Endothelial cell of umbilical vein (primary cell): ENCODE data around the gene GULP1. TPM values are rescaled to one million over a fixed set of nuclear protein-coding genes. Genes with fewer than 3 reads are reported as not detected.

Experiments used
- BruUV-seq: library from RNA; stranded (reverse); fragments of 400-500 nt; replicated peaks from 2 replicates; lab custom pipeline; 2021; lab: Mats Ljungman, UMichigan
- CTCF ChIA-PET: fragments of 300-600, 350-600 bp; sonication (Branson Sonifier 250); formaldehyde crosslinking; loops from one replicate; lab custom pipeline; 2021; ENCODE audit warnings: antibody characterized with exemption, inconsistent platforms; lab: Charles Lee
- POLR2A ChIA-PET: fragments of 300-600, 350-600 bp; sonication (Branson Sonifier 250); formaldehyde crosslinking; loops from one replicate; lab custom pipeline; 2021; ENCODE audit warnings: antibody characterized with exemption, inconsistent platforms; lab: Charles Lee
- DNase-seq: peaks from one replicate; pipeline ENCODE4 v3.0.0-alpha.2; 2011; ENCODE audit warnings: low read depth, low spot score
- FAIRE-seq: peaks from 2 replicates; lab custom pipeline; 2011; peaks lifted over from hg19 to GRCh38; lab: Jason Lieb, UNC
- H2AFZ ChIP-seq: 2 replicates; pipeline ENCODE4 v1.6.0; 2012; ENCODE audit warnings: low read depth, low read length, control low read depth, inconsistent platforms
- H3K27ac ChIP-seq: 2 replicates; pipeline ENCODE4 v1.5.1; 2011; ENCODE audit warnings: low read depth, mild to moderate bottlenecking, control low read depth, low read length, moderate library complexity; ENCODE audit not compliant: insufficient read depth
- H3K27me3 ChIP-seq, 2 experiments: 2 replicates each; pipeline versions ENCODE4 v1.6.0 to v1.6.1; 2011; ENCODE audit warnings: low read length in 2 of 2, mixed read lengths in 1 of 2; ENCODE audit not compliant: control insufficient read depth in 2 of 2, insufficient read depth in 2 of 2
- H3K36me3 ChIP-seq, 2 experiments: 2 replicates in 1 of 2; 3 replicates in 1 of 2; pipeline ENCODE4 v1.5.1; 2011; ENCODE audit warnings: low read length in 2 of 2, mild to moderate bottlenecking in 1 of 2, moderate library complexity in 1 of 2; ENCODE audit not compliant: control insufficient read depth in 2 of 2, insufficient read depth in 2 of 2; ENCODE audit errors: extremely low read depth in 1 of 2
- H3K4me1 ChIP-seq: 3 replicates; pipeline ENCODE4 v1.5.1; 2011; ENCODE audit warnings: mild to moderate bottlenecking, low read length; ENCODE audit not compliant: control insufficient read depth, insufficient read depth; ENCODE audit errors: extremely low read depth
- H3K4me2 ChIP-seq: 2 replicates; pipeline ENCODE4 v1.6.1; 2011; ENCODE audit warnings: low read length, control low read depth, mixed read lengths; ENCODE audit not compliant: insufficient read depth
- H3K4me3 ChIP-seq, 3 experiments: fragments of 200-600 bp in 1 of 3; sonication (generic), shearing (Covaris generic) in 1 of 3; replicated peaks in 1 of 3; 2 replicates each; pipeline ENCODE4 v1.5.1; 2011 to 2016; ENCODE audit warnings: control low read depth in 3 of 3, low read length in 3 of 3, mild to moderate bottlenecking in 2 of 3, inconsistent platforms in 1 of 3, low read depth in 1 of 3, moderate library complexity in 1 of 3; ENCODE audit not compliant: insufficient read depth in 1 of 3
- H3K79me2 ChIP-seq: 2 replicates; pipeline ENCODE4 v1.6.0; 2012; ENCODE audit warnings: low read length, inconsistent platforms; ENCODE audit not compliant: control insufficient read depth, insufficient read depth
- H3K9ac ChIP-seq: replicated peaks from 2 replicates; pipeline ENCODE3; 2011; ENCODE audit warnings: low read length, control low read depth; ENCODE audit not compliant: insufficient read depth; ENCODE audit errors: extremely low read depth
- H3K9me1 ChIP-seq: replicated peaks from 3 replicates; pipeline ENCODE4 v1.6.0; 2011; ENCODE audit warnings: mild to moderate bottlenecking, low read length; ENCODE audit not compliant: control insufficient read depth, insufficient read depth; ENCODE audit errors: extremely low read depth
- H3K9me3 ChIP-seq: replicated peaks from 2 replicates; pipeline ENCODE4 v1.5.1; 2012; ENCODE audit warnings: low read length, inconsistent platforms; ENCODE audit not compliant: control insufficient read depth, insufficient read depth
- H4K20me1 ChIP-seq: replicated peaks from 2 replicates; pipeline ENCODE3; 2011; ENCODE audit warnings: mild to moderate bottlenecking, low read length; ENCODE audit not compliant: control insufficient read depth, insufficient read depth; ENCODE audit errors: extremely low read depth
- EZH2 ChIP-seq: IDR thresholded peaks from 2 replicates; pipeline ENCODE4 v1.6.1; 2012; ENCODE audit warnings: borderline replicate concordance, low read depth, mild to moderate bottlenecking, moderate library complexity, low read length, inconsistent platforms; ENCODE audit not compliant: severe bottlenecking
- FOS ChIP-seq: IDR thresholded peaks from 2 replicates; pipeline ENCODE4 v1.6.1; 2011; ENCODE audit warnings: mild to moderate bottlenecking, low read length, moderate library complexity, borderline replicate concordance; ENCODE audit not compliant: insufficient read depth
- GATA2 ChIP-seq: IDR thresholded peaks from 2 replicates; pipeline ENCODE4 v1.7.0; 2011; ENCODE audit warnings: low read depth, mild to moderate bottlenecking, moderate library complexity, mixed read lengths, low read length; ENCODE audit not compliant: insufficient read length, insufficient read depth
- JUN ChIP-seq: IDR thresholded peaks from 2 replicates; pipeline ENCODE4 v1.6.1; 2011; ENCODE audit warnings: borderline replicate concordance, low read depth; ENCODE audit not compliant: insufficient read length, insufficient read depth
- MAX ChIP-seq: IDR thresholded peaks from 2 replicates; pipeline ENCODE4 v1.6.1; 2011; ENCODE audit not compliant: insufficient read depth, insufficient read length
- MYC ChIP-seq: IDR thresholded peaks from one replicate; pipeline ENCODE4 v1.6.1; 2011; ENCODE audit warnings: mild to moderate bottlenecking, low read depth, low read length
- POLR2A ChIP-seq: IDR thresholded peaks from 2 replicates; pipeline ENCODE4 v1.6.1; 2012; ENCODE audit warnings: low read depth, mild to moderate bottlenecking, control low read depth, low read length
- POLR2AphosphoS5 ChIP-seq: IDR thresholded peaks from 2 replicates; pipeline ENCODE4 v1.6.1; 2012; ENCODE audit warnings: low read depth, mild to moderate bottlenecking, control low read depth, low read length, moderate library complexity; ENCODE audit not compliant: insufficient read depth
- dilution Hi-C: fragments of 300-500 bp; cut with MboI; formaldehyde crosslinking; loops from one replicate; pipeline ENCODE4 v1.15.0; 2019; ENCODE audit warnings: low sequenced_read_pairs; ENCODE audit not compliant: extremely low pct_ligation_motif_present
- intact Hi-C: fragments of 100-400 bp; cut with micrococcal nuclease; formaldehyde crosslinking; loops from one replicate; pipeline ENCODE4 v1.10.0; 2022
- polyA plus RNA-seq, 4 experiments: library from polyadenylated mRNA; depleted of rRNA in 3 of 4; stranded (reverse) in 3 of 4; unstranded in 1 of 4; fragments of >200 nt; gene quantifications; 2 replicates each; pipeline versions ENCODE4 v1.2.1 to v1.2.3, GENCODE V29; 2011 to 2012; ENCODE audit warnings: missing spikeins in 1 of 4
- total RNA-seq: library from RNA; stranded (reverse); gene quantifications from 2 replicates; pipeline ENCODE4 v1.2.3, GENCODE V29; 2021
- TF ChIP-seq, protein P1 (sequence below), 2 donors: IDR thresholded peaks; 1 replicate in 1 of 2; 2 replicates in 1 of 2; pipeline ENCODE4 v1.5.1; 2011; ENCODE audit warnings: low read length in 2 of 2, mild to moderate bottlenecking in 2 of 2, moderate library complexity in 2 of 2, control low read depth in 1 of 2, inconsistent platforms in 1 of 2, low read depth in 1 of 2; ENCODE audit not compliant: insufficient read depth in 1 of 2; ENCODE audit errors: extremely low read depth in 1 of 2

Gene GULP1
- total and polyA plus RNA-seq, 2 donors (not counting 3 experiments of a cell fraction or from before 2014, with no cell fraction given) = 24.4 to 53.8 TPM

- ChIA-PET POLR2A (no interaction called here), CTCF (interaction anchor here (1.6 kb wide), 1 partner anchor 9 kb away, joined by 3 read pairs; no protein-coding TSS in a partner anchor)
These were observed 36.7 kb downstream of the GULP1 start for GRCh38 chr2:188328419-188328818.

GRCh38 chr2:188330316-188331053, 38.8 kb downstream of the GULP1 start:
- Histone ChIP-seq H3K27me3 (no peaks in the 10 kb centered on the region), H3K4me3 (no peak overlapping the region), H2AFZ (no peak overlapping the region), H3K9me1 (no peaks in the 10 kb centered on the region), H3K79me2 (peaks cover 22% of the 10 kb centered on the region), H3K4me2 (no peak overlapping the region), H4K20me1 (no peaks in the 10 kb centered on the region), H3K9me3 (no peaks in the 10 kb centered on the region), H3K36me3 (no peaks in the 10 kb centered on the region), H3K9ac (no peak overlapping the region), H3K4me1 (peaks cover 7% of the 10 kb centered on the region), H3K27ac (no peak overlapping the region)
- no peak for TF ChIP-seq EZH2
- TF ChIP-seq FOS = no peak
- TF ChIP-seq JUN = no peak
- TF ChIP-seq POLR2A = no peak
- TF ChIP-seq, protein P1, sequence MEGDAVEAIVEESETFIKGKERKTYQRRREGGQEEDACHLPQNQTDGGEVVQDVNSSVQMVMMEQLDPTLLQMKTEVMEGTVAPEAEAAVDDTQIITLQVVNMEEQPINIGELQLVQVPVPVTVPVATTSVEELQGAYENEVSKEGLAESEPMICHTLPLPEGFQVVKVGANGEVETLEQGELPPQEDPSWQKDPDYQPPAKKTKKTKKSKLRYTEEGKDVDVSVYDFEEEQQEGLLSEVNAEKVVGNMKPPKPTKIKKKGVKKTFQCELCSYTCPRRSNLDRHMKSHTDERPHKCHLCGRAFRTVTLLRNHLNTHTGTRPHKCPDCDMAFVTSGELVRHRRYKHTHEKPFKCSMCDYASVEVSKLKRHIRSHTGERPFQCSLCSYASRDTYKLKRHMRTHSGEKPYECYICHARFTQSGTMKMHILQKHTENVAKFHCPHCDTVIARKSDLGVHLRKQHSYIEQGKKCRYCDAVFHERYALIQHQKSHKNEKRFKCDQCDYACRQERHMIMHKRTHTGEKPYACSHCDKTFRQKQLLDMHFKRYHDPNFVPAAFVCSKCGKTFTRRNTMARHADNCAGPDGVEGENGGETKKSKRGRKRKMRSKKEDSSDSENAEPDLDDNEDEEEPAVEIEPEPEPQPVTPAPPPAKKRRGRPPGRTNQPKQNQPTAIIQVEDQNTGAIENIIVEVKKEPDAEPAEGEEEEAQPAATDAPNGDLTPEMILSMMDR (IDR thresholded peaks at IDR 0.05; ENCODE audit: extremely low read depth in 1 of 2, insufficient read depth in 1 of 2, low read depth in 1 of 2, low read length in 2 of 2) = no peak
- TF ChIP-seq GATA2 = no peak
- no peak for TF ChIP-seq POLR2AphosphoS5
- TF ChIP-seq MYC = no peak
- no peak for TF ChIP-seq MAX
- no TSS peak for BruUV-seq
- FAIRE-seq (no peak), DNase-seq (no peak)
- intact Hi-C loops (no loop called here), dilution Hi-C loops (no loop called here)
- ChIA-PET CTCF (no interaction called here), POLR2A (no interaction called here)

More at GRCh38 chr2:188328419-188328818, 36.7 kb downstream of the GULP1 start:
- no peak overlapping the region for H2AFZ ChIP-seq
- DNase-seq (no peak), FAIRE-seq (no peak)
- H3K27me3 ChIP-seq = no peaks in the 10 kb centered on the region
- no peak overlapping the region for H3K27ac ChIP-seq
- no peak overlapping the region for H3K4me2 ChIP-seq
- no TSS peak for BruUV-seq
- H3K36me3 ChIP-seq = no peaks in the 10 kb centered on the region
- no peaks in the 10 kb centered on the region for H3K9me3 ChIP-seq
- dilution Hi-C loops (no loop called here), intact Hi-C loops (no loop called here)
- peaks cover 25% of the 10 kb centered on the region for H3K79me2 ChIP-seq
- H3K4me1 ChIP-seq = peaks cover 9% of the 10 kb centered on the region
- no peak overlapping the region for H3K9ac ChIP-seq
- H3K4me3 ChIP-seq = no peak overlapping the region
- no peaks in the 10 kb centered on the region for H3K9me1 ChIP-seq
- H4K20me1 ChIP-seq = no peaks in the 10 kb centered on the region
- TF ChIP-seq MAX (no peak), JUN (no peak), FOS (no peak), MYC (no peak), GATA2 (no peak), EZH2 (no peak)
